Measurements from ENCODE around the gene NEDD9. TPM values are rescaled to one million over a fixed set of nuclear protein-coding genes. Genes with fewer than 3 reads are reported as not detected.

The NEDD9 gene
- total and polyA plus RNA-seq, 2 of the 13 experiments (the other 11 are each of a cell fraction or from before 2014, with no cell fraction given), result 27.1 to 389 TPM

- TF ChIP-seq ZNF280D (CRISPR knock-in tag; IDR thresholded peaks at IDR 0.05) (0 out of 2 replicates have a peak, but pooled peaks have one; percentile 22), ZSCAN31 (CRISPR knock-in tag; IDR thresholded peaks at IDR 0.05; ENCODE audit: low read depth) (no peak)
Measured at GRCh38 chr6:11181478-11182136, 50.9 kb downstream of the NEDD9 start (continued).

GRCh38 chr6:11179419-11180202, 52.9 kb downstream of the NEDD9 start:
- POLR2A ChIA-PET, result interaction anchor here (0.8 to 1.5 kb wide), 4 partner anchors 11 to 120 kb away, joined by 3 to 17 read pairs (median 6); partner anchors contain the start of gene NEDD9
- TF ChIP-seq SOX13 (IDR thresholded peaks at IDR 0.05), result peak; percentile 82
- peak in 1 of 2 experiments; percentile 95; a peak in 2 of 4 replicates for TF ChIP-seq SOX13 (CRISPR knock-in tag; conservative IDR thresholded peaks at IDR 0.05 in 1 of 2, IDR thresholded peaks at IDR 0.05 in 1 of 2)
- no peak for TF ChIP-seq ZNF124 (CRISPR knock-in tag; IDR thresholded peaks at IDR 0.05)
- no peak for TF ChIP-seq MED8 (CRISPR knock-in tag; IDR thresholded peaks at IDR 0.05; ENCODE audit: insufficient replicate concordance)
- 0 out of 4 replicates have a peak, but pooled peaks of 1 of the 2 experiments have one; percentile 29 for TF ChIP-seq EP300 (IDR thresholded peaks at IDR 0.05; ENCODE audit: low read depth in 2 of 2, low read length in 2 of 2)
- TF ChIP-seq EP300 (CRISPR knock-in tag; IDR thresholded peaks at IDR 0.05; ENCODE audit: borderline replicate concordance), result no peak
- TF ChIP-seq RARA (CRISPR knock-in tag; IDR thresholded peaks at IDR 0.05), result peak; percentile 12; the same call in 1 of the 2 replicates
- peak; percentile 85 for TF ChIP-seq ZNF768 (CRISPR knock-in tag; IDR thresholded peaks at IDR 0.05)
- no peak for TF ChIP-seq HNF1A (IDR thresholded peaks at IDR 0.05; ENCODE audit: low read depth)
- 0 out of 2 replicates have a peak, but pooled peaks have one; percentile 22 for TF ChIP-seq HNF1A (CRISPR knock-in tag; IDR thresholded peaks at IDR 0.05; ENCODE audit: borderline replicate concordance)

More at GRCh38 chr6:11179419-11180202, 52.9 kb downstream of the NEDD9 start:
- Histone ChIP-seq H4K20me1 (ENCODE audit: insufficient read depth, low read length) (peaks cover 9% of the 10 kb centered on the region; the same call in 1 of the 2 replicates), H2AFZ (ENCODE audit: low read length) (no peak overlapping the region), H3K9ac (ENCODE audit: insufficient read depth, low read depth, low read length) (peak overlapping the region; percentile 7; the same call in 1 of the 2 replicates), H3K4me1 (ENCODE audit: insufficient read depth, low read length) (peaks cover 40% of the 10 kb centered on the region), H3K27me3 (ENCODE audit: control insufficient read depth in 1 of 2, insufficient read depth in 2 of 2, low read length in 2 of 2) (no peaks in the 10 kb centered on the region), H3K4me3 (replicated peaks in 1 of 3; ENCODE audit: insufficient read depth in 1 of 3, low read depth in 2 of 3, low read length in 3 of 3) (no peak overlapping the region), H3K4me2 (ENCODE audit: low read depth, low read length) (peak overlapping the region; percentile 34; the same call in 1 of the 2 replicates), H3K9me3 (ENCODE audit: low read length) (no peaks in the 10 kb centered on the region), H3K79me2 (ENCODE audit: insufficient read depth, low read length) (no peaks in the 10 kb centered on the region), H3K36me3 (replicated peaks in 1 of 2; ENCODE audit: control insufficient read depth in 1 of 2, insufficient read depth in 2 of 2, low read length in 2 of 2) (peaks cover 1 to 10% of the 10 kb centered on the region in 2 experiments; a peak in 2 of 5 replicates), H3K27ac (ENCODE audit: extremely low read length, insufficient read depth, low read length) (peak overlapping the region; percentile 11)
- intact Hi-C loops (cut with micrococcal nuclease; ENCODE audit: unreplicated experiment) (loop anchor here (10.0 kb wide), 1 partner anchor 395 kb away; no protein-coding TSS in a partner anchor), in situ Hi-C loops (cut with HindIII; ENCODE audit: extremely low pct_ligation_motif_present, low pct_unique_long_range_greater_than_20kb) (no loop called here)
- FAIRE-seq, result peak; percentile 28
- DNase-seq (ENCODE audit: low spot score), result peak; percentile 79
- CTCF ChIA-PET (ENCODE audit: low intra/inter-chr PET ratio, low total read pairs), result no interaction called here
- BruUV-seq (replicated peaks), result no TSS peak
- peak; percentile 77 for ATAC-seq
- 34% methylated on average over 8 of the region's 8 CpGs for WGBS (ENCODE audit: low lambda C conversion rate)

All from HepG2 (cell line).